Gastroesophageal sphincter (tissue), 3 donors: Measurements from ENCODE around the gene CYB5B.

Source experiments
- POLR2AphosphoS5 ChIP-seq: sonication (generic); formaldehyde crosslinking; IDR thresholded peaks from one replicate; pipeline ENCODE4 v1.6.1; 2017; ENCODE audit warnings: antibody characterized with exemption
- TF ChIP-seq, protein P1 (sequence below), 4 experiments: fragments of 200-600 bp in 2 of 4; fragments of 450-650 bp in 2 of 4; sonication (generic) in 1 of 4; IDR thresholded peaks; one replicate each; pipeline ENCODE4 v1.5.1; 2017 to 2019; ENCODE audit warnings: antibody characterized with exemption in 4 of 4, mild to moderate bottlenecking in 2 of 4, moderate library complexity in 2 of 4

- no peak for TF ChIP-seq POLR2AphosphoS5
- TF ChIP-seq, protein P1, sequence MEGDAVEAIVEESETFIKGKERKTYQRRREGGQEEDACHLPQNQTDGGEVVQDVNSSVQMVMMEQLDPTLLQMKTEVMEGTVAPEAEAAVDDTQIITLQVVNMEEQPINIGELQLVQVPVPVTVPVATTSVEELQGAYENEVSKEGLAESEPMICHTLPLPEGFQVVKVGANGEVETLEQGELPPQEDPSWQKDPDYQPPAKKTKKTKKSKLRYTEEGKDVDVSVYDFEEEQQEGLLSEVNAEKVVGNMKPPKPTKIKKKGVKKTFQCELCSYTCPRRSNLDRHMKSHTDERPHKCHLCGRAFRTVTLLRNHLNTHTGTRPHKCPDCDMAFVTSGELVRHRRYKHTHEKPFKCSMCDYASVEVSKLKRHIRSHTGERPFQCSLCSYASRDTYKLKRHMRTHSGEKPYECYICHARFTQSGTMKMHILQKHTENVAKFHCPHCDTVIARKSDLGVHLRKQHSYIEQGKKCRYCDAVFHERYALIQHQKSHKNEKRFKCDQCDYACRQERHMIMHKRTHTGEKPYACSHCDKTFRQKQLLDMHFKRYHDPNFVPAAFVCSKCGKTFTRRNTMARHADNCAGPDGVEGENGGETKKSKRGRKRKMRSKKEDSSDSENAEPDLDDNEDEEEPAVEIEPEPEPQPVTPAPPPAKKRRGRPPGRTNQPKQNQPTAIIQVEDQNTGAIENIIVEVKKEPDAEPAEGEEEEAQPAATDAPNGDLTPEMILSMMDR (IDR thresholded peaks at IDR 0.05): no peak
Measured at GRCh38 chr16:69482410-69482991, 58.1 kb downstream of the CYB5B start.
